Upper lobe of left lung (tissue), 6 donors: ENCODE data around the gene KRTCAP2. TPM values are rescaled to one million over a fixed set of nuclear protein-coding genes. Genes with fewer than 3 reads are reported as not detected.
A peak's percentile ranks its signal among the peaks of the same experiment; 100 is the strongest.

Experiments used
- ATAC-seq, 2 donors: fragments of 200-7000 bp; cut with Tn5 transposase; one replicate each; pipeline ENCODE4 v1.9.1; 2022; ENCODE audit warnings: mild to moderate bottlenecking in 2 of 2, moderate library complexity in 2 of 2; ENCODE audit not compliant: low FRiP score in 2 of 2
- DNase-seq, 2 donors: peaks; one replicate each; pipeline ENCODE4 v3.0.0-alpha.2; 2019 to 2020
- H3K27ac ChIP-seq, 4 donors: fragments of 200-600 bp; sonication (generic); one replicate each; pipeline ENCODE4 v1.5.1; 2016 to 2019
- H3K27me3 ChIP-seq, 4 donors: fragments of 200-600 bp; sonication (generic); one replicate each; pipeline ENCODE4 v1.5.1; 2017 to 2019
- H3K36me3 ChIP-seq, 4 donors: fragments of 200-600 bp; sonication (generic); one replicate each; pipeline ENCODE4 v1.5.1; 2016 to 2019
- H3K4me1 ChIP-seq, 4 donors: fragments of 200-600 bp; sonication (generic); one replicate each; pipeline ENCODE4 v1.5.1; 2018 to 2019
- H3K4me3 ChIP-seq, 4 donors: fragments of 200-600 bp; sonication (generic); one replicate each; pipeline ENCODE4 v1.5.1; 2017 to 2019; ENCODE audit warnings: mild to moderate bottlenecking in 2 of 4, moderate library complexity in 1 of 4
- H3K9me3 ChIP-seq, 4 donors: fragments of 200-600 bp; sonication (generic); one replicate each; pipeline ENCODE4 v1.5.1; 2018 to 2019
- EP300 ChIP-seq, 4 donors: sonication (generic); formaldehyde crosslinking; IDR thresholded peaks; one replicate each; pipeline ENCODE4 v1.5.1; 2017; ENCODE audit warnings: antibody characterized with exemption in 4 of 4, control low read depth in 2 of 4
- POLR2A ChIP-seq, 4 donors: fragments of 450-650 bp; IDR thresholded peaks; one replicate each; pipeline ENCODE4 v1.5.1; 2016 to 2017; ENCODE audit warnings: antibody characterized with exemption in 4 of 4, mild to moderate bottlenecking in 2 of 4
- POLR2AphosphoS5 ChIP-seq, 2 donors: sonication (generic); formaldehyde crosslinking; IDR thresholded peaks; one replicate each; pipeline ENCODE4 v1.5.1; 2017; ENCODE audit warnings: antibody characterized with exemption in 2 of 2
- WGBS, 2 donors: methylation state at CpG; one replicate each; pipeline ENCODE4 v1.1.5; 2017 to 2018; 5-methylcytosine and 5-hydroxymethylcytosine counted together
- total RNA-seq, 6 donors: library from RNA; depleted of rRNA in 4 of 6; stranded (reverse); fragments of >200 nt in 4 of 6; gene quantifications; one replicate each; pipeline versions ENCODE4 v1.1.0 to v1.2.1, GENCODE V29; 2016 to 2021
- TF ChIP-seq, protein P1 (sequence below), 6 experiments: fragments of 450-650 bp in 4 of 6; fragments of 200-600 bp in 2 of 6; sonication (generic) in 2 of 6; IDR thresholded peaks; one replicate each; pipeline ENCODE4 v1.5.1; 2016 to 2019; ENCODE audit warnings: antibody characterized with exemption in 6 of 6
- donor health status: DM: no; HTN: no; CAD: no; lungs with moderate emphysema.
- donor health status: DM: no; HTN: yes; CAD: no; lungs with severe emphysema.

The KRTCAP2 gene
- total RNA-seq, 6 donors from 2014 or later = 47.1 to 166 (median 131) TPM

DNA sequence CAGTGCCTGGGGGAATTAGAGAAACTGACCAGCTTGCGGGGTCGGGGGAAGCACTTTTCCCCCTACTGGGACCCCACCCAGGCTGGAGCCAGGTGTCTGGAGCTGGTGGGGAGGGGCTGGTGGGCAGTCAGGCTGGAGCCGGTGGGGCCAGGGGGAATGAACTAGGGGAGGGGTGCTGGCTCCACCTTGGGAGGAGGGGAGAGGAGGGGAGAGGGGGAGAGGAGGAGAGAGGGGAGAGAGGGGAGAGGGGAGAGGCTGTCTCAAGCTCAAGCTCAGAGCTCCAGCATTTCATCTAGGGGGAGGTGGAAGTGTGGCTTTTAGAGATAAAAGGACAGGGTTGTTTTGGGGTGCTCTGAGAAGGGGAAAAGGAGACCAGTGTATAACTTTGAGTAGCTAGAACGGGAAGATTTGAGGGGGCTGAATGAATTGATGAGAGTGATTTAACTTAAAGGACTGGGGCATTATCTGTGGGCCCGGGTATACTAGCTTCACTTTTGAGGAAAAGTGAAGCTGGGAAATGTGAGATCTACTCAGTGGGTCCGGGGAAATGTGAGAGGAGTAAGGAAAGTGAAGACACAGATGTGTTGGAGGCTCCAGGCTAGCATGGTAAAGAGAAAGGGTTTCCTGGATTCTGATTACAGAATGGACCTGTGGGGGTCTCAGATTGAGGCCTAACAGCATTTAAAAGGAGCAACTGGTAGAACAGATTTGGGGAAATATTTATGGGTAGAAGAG is 42.7 kb downstream of the KRTCAP2 start:
- Histone ChIP-seq H3K4me3 (peak overlapping the region; percentile 53 to 77 (median 60)), H3K36me3 (peaks cover 15 to 41% (median 30%) of the 10 kb centered on the region in 4 donors), H3K27me3 (peaks cover 0 to 5% (median 3%) of the 10 kb centered on the region in 4 donors), H3K4me1 (peaks cover 49 to 86% (median 68%) of the 10 kb centered on the region in 4 donors), H3K9me3 (no peaks in the 10 kb centered on the region), H3K27ac (peak overlapping the region; percentile 83 to 98 (median 98))
- ATAC-seq = no peak
- 9 to 35% methylated on average over 2 to 5 of the region's 6 CpGs for WGBS, 2 donors
- DNase-seq = no peak
- TF ChIP-seq EP300 (IDR thresholded peaks at IDR 0.05) (no peak), POLR2A (IDR thresholded peaks at IDR 0.05) (no peak), POLR2AphosphoS5 (IDR thresholded peaks at IDR 0.05) (no peak)
- TF ChIP-seq, protein P1, sequence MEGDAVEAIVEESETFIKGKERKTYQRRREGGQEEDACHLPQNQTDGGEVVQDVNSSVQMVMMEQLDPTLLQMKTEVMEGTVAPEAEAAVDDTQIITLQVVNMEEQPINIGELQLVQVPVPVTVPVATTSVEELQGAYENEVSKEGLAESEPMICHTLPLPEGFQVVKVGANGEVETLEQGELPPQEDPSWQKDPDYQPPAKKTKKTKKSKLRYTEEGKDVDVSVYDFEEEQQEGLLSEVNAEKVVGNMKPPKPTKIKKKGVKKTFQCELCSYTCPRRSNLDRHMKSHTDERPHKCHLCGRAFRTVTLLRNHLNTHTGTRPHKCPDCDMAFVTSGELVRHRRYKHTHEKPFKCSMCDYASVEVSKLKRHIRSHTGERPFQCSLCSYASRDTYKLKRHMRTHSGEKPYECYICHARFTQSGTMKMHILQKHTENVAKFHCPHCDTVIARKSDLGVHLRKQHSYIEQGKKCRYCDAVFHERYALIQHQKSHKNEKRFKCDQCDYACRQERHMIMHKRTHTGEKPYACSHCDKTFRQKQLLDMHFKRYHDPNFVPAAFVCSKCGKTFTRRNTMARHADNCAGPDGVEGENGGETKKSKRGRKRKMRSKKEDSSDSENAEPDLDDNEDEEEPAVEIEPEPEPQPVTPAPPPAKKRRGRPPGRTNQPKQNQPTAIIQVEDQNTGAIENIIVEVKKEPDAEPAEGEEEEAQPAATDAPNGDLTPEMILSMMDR (IDR thresholded peaks at IDR 0.05) = no peak

GRCh38 chr1:155128755-155129473 is 44.2 kb downstream of the KRTCAP2 start:
- H3K4me3 ChIP-seq = peak overlapping the region; percentile 53 to 77 (median 60)

DNA sequence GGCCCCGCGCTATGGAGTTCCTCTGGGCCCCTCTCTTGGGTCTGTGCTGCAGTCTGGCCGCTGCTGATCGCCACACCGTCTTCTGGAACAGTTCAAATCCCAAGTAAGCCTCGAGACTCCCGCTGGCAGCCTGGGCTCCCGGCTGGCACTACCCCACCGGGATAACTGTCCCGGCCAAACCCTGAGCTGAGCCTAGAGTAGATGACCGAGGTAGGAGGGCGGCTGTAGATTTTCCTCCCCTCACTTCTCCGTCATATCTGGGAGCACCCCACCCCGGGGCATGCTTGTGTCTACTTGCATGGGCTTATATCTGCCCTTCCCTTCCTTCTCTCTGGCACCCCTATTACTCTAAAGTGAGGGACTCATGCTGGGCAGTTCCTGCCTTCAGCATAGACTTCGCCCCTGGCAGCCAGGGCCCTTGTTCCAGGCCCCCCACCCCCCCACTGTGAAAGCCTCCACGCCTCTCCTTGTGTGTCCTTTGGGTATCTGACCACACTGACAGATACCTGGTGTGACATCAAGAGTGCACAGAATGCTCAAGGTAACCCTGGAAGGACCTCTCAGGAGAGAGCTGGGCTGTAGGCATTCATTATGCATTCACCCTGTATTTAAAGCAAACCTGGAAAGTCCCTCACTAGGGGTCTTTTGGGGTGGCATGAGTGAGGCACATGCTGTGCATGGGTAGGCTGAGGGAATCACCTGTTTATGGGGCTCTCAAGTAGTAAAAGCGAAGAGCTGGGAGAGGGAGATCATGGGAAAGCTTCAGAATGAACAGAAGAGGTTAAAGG is 44.9 kb downstream of the KRTCAP2 start:
- peaks cover 50 to 83% (median 66%) of the 10 kb centered on the region in 4 donors for H3K4me1 ChIP-seq
- H3K36me3 ChIP-seq = peaks cover 5 to 23% (median 17%) of the 10 kb centered on the region in 4 donors
- TF ChIP-seq EP300 (IDR thresholded peaks at IDR 0.05) = no peak
- TF ChIP-seq POLR2A (IDR thresholded peaks at IDR 0.05) = peak in 1 of 4 donors; percentile 73
- ATAC-seq (no peak), DNase-seq (no peak)
- no peaks in the 10 kb centered on the region for H3K9me3 ChIP-seq
- peak overlapping the region; percentile 53 to 77 (median 60) for H3K4me3 ChIP-seq
- H3K27ac ChIP-seq = peak overlapping the region; percentile 83 to 98 (median 98)
- WGBS, 2 donors = 4 to 9% methylated on average over 4 to 7 of the region's 17 CpGs
- peaks cover 0 to 5% (median 3%) of the 10 kb centered on the region in 4 donors for H3K27me3 ChIP-seq

More at GRCh38 chr1:155128755-155129473, 44.2 kb downstream of the KRTCAP2 start:
- ATAC-seq (no peak), DNase-seq (peak; percentile 54 to 59)
- TF ChIP-seq POLR2A (IDR thresholded peaks at IDR 0.05) (peak in 1 of 4 donors; percentile 54), EP300 (IDR thresholded peaks at IDR 0.05) (peak in 1 of 4 donors; percentile 63), POLR2AphosphoS5 (IDR thresholded peaks at IDR 0.05) (peak; percentile 76 to 86)
- TF ChIP-seq, protein P1 (IDR thresholded peaks at IDR 0.05) = no peak
- Histone ChIP-seq H3K27me3 (peaks cover 0 to 5% (median 3%) of the 10 kb centered on the region in 4 donors), H3K4me1 (peaks cover 52 to 87% (median 70%) of the 10 kb centered on the region in 4 donors), H3K36me3 (peaks cover 11 to 31% (median 24%) of the 10 kb centered on the region in 4 donors), H3K27ac (peak overlapping the region; percentile 83 to 98 (median 98)), H3K9me3 (no peaks in the 10 kb centered on the region)
- 4 to 9% methylated on average over 11 to 13 of the region's 14 CpGs for WGBS, 2 donors

GRCh38 chr1:155127105-155127966 is 45.8 kb downstream of the KRTCAP2 start, which contains the start of gene EFNA1:
TSS of gene EFNA1 (plus strand) at chr1:155127876. CDS start at chr1:155127978, 102 bp downstream.
- Histone ChIP-seq H3K9me3 (no peaks in the 10 kb centered on the region), H3K27ac (peak within 1 kb of the TSS; percentile 83 to 98 (median 98)), H3K36me3 (peaks cover 0 to 15% (median 11%) of the 10 kb centered on the region in 4 donors), H3K27me3 (peaks cover 0 to 5% (median 3%) of the 10 kb centered on the region in 4 donors), H3K4me3 (peak within 1 kb of the TSS; percentile 53 to 77 (median 60)), H3K4me1 (peaks cover 49 to 75% (median 61%) of the 10 kb centered on the region in 4 donors)
- ATAC-seq (peak; percentile 76 to 82), DNase-seq (peak; percentile 87 to 93)
- 0% methylated on average over 26 to 50 of the region's 76 CpGs for WGBS, 2 donors
- peak in 2 of 4 donors; percentile 82 to 90 for TF ChIP-seq POLR2A (IDR thresholded peaks at IDR 0.05)
- peak; percentile 75 to 96 (median 84) for TF ChIP-seq EP300 (IDR thresholded peaks at IDR 0.05)
- peak; percentile 90 to 91 for TF ChIP-seq POLR2AphosphoS5 (IDR thresholded peaks at IDR 0.05)
- TF ChIP-seq, protein P1 (IDR thresholded peaks at IDR 0.05) = no peak
